Keratinocyte (primary cell): ENCODE measurements around the gene OR2S2. TPM values are rescaled to one million over a fixed set of nuclear protein-coding genes. Genes with fewer than 3 reads are reported as not detected.

Experiments used
- DNase-seq: peaks from one replicate; pipeline ENCODE4 v3.0.0-alpha.2; 2011; ENCODE audit warnings: low read depth, missing footprints, low spot score
- FAIRE-seq: peaks from 2 replicates; lab custom pipeline; 2011; peaks lifted over from hg19 to GRCh38; lab: Jason Lieb, UNC
- H2AFZ ChIP-seq: 2 replicates; pipeline ENCODE4 v1.6.0; 2012; ENCODE audit warnings: low read length, control low read depth, inconsistent platforms; ENCODE audit not compliant: control insufficient read depth
- H3K27ac ChIP-seq: 2 replicates; pipeline ENCODE4 v1.5.1; 2011; ENCODE audit warnings: low read length; ENCODE audit not compliant: control insufficient read depth, insufficient read depth
- H3K27me3 ChIP-seq: 3 replicates; pipeline ENCODE4 v1.6.0; 2011; ENCODE audit warnings: low read length; ENCODE audit not compliant: control insufficient read depth, insufficient read depth; ENCODE audit errors: extremely low read depth
- H3K36me3 ChIP-seq, 2 experiments: 2 replicates in 1 of 2; 3 replicates in 1 of 2; pipeline ENCODE4 v1.5.1; 2011; ENCODE audit warnings: low read length in 2 of 2, mild to moderate bottlenecking in 1 of 2; ENCODE audit not compliant: control insufficient read depth in 2 of 2, insufficient read depth in 2 of 2; ENCODE audit errors: extremely low read depth in 1 of 2
- H3K4me1 ChIP-seq: 3 replicates; pipeline ENCODE4 v1.5.1; 2011; ENCODE audit warnings: low read length; ENCODE audit not compliant: control insufficient read depth, insufficient read depth; ENCODE audit errors: extremely low read depth
- H3K4me2 ChIP-seq: 3 replicates; pipeline ENCODE4 v1.6.0; 2011; ENCODE audit warnings: low read depth, low read length; ENCODE audit not compliant: control insufficient read depth, insufficient read depth; ENCODE audit errors: extremely low read depth
- H3K4me3 ChIP-seq, 3 experiments: fragments of 200-600 bp in 1 of 3; sonication (generic) in 1 of 3; 2 replicates in 2 of 3; 3 replicates in 1 of 3; pipeline ENCODE4 v1.5.1; 2011 to 2016; ENCODE audit warnings: low read length in 3 of 3, mild to moderate bottlenecking in 3 of 3, control low read depth in 2 of 3, inconsistent platforms in 1 of 3, low read depth in 1 of 3, mixed read lengths in 1 of 3, mixed run types in 1 of 3, moderate library complexity in 1 of 3; ENCODE audit not compliant: control insufficient read depth in 2 of 3, insufficient read depth in 2 of 3; ENCODE audit errors: extremely low read depth in 1 of 3
- H3K79me2 ChIP-seq: 2 replicates; pipeline ENCODE4 v1.6.0; 2012; ENCODE audit warnings: low read length; ENCODE audit not compliant: control insufficient read depth, insufficient read depth
- H3K9ac ChIP-seq: 3 replicates; pipeline ENCODE4 v1.6.0; 2011; ENCODE audit warnings: low read length; ENCODE audit not compliant: control insufficient read depth, insufficient read depth; ENCODE audit errors: extremely low read depth
- H3K9me1 ChIP-seq: 3 replicates; pipeline ENCODE4 v1.6.0; 2011; ENCODE audit warnings: low read length; ENCODE audit not compliant: control insufficient read depth, insufficient read depth; ENCODE audit errors: extremely low read depth
- H3K9me3 ChIP-seq: 2 replicates; pipeline ENCODE4 v1.5.1; 2012; ENCODE audit warnings: low read depth, low read length; ENCODE audit not compliant: control insufficient read depth
- H4K20me1 ChIP-seq: 3 replicates; pipeline ENCODE4 v1.6.0; 2011; ENCODE audit warnings: low read length; ENCODE audit not compliant: control insufficient read depth, insufficient read depth; ENCODE audit errors: extremely low read depth
- CTCF ChIP-seq, 3 experiments: IDR thresholded peaks in 1 of 3; conservative IDR thresholded peaks in 1 of 3; optimal IDR thresholded peaks in 1 of 3; 2 replicates in 2 of 3; 3 replicates in 1 of 3; pipeline versions ENCODE3 to v1.5.1; 2011; ENCODE audit warnings: low read length in 3 of 3, mild to moderate bottlenecking in 3 of 3, moderate library complexity in 2 of 3, control low read depth in 1 of 3, inconsistent platforms in 1 of 3; ENCODE audit not compliant: insufficient read depth in 2 of 3; ENCODE audit errors: extremely low read depth in 1 of 3
- EZH2 ChIP-seq: IDR thresholded peaks from one replicate; pipeline ENCODE4 v1.6.1; 2012; ENCODE audit warnings: inconsistent platforms, mild to moderate bottlenecking, low read length, moderate library complexity
- dilution Hi-C: fragments of 300-500 bp; cut with MboI; formaldehyde crosslinking; loops from one replicate; pipeline ENCODE4 v1.7.0; 2020; ENCODE audit warnings: low sequenced_read_pairs; ENCODE audit not compliant: extremely low pct_ligation_motif_present
- polyA plus RNA-seq, 5 experiments: library from polyadenylated mRNA; depleted of rRNA in 3 of 5; stranded (reverse) in 3 of 5; stranded (forward) in 1 of 5; unstranded in 1 of 5; fragments of >200 nt; gene quantifications; 1 replicate in 1 of 5; 2 replicates in 3 of 5; 3 replicates in 1 of 5; pipeline versions ENCODE4 v1.2.1 to v1.2.3, GENCODE V29; 2011 to 2012; ENCODE audit warnings: missing spikeins in 2 of 5, low read depth in 1 of 5, low replicate concordance in 1 of 5

The OR2S2 gene
- polyA plus RNA-seq, 1 donor (not counting 4 experiments of a cell fraction or from before 2014, with no cell fraction given): not detected

- Histone ChIP-seq H3K4me2 (no peak overlapping the region), H3K36me3 (no peaks in the 10 kb centered on the region), H3K9me3 (no peaks in the 10 kb centered on the region), H3K27me3 (peaks cover 12% of the 10 kb centered on the region), H3K9me1 (no peaks in the 10 kb centered on the region), H3K4me3 (no peak overlapping the region), H2AFZ (no peak overlapping the region), H4K20me1 (no peaks in the 10 kb centered on the region), H3K4me1 (no peaks in the 10 kb centered on the region), H3K9ac (no peak overlapping the region), H3K79me2 (no peaks in the 10 kb centered on the region), H3K27ac (no peak overlapping the region)
- DNase-seq (no peak), FAIRE-seq (no peak)
- TF ChIP-seq CTCF (optimal IDR thresholded peaks at IDR 0.05 in 1 of 3, IDR thresholded peaks at IDR 0.05 in 1 of 3, conservative IDR thresholded peaks at IDR 0.05 in 1 of 3; ENCODE audit: extremely low read depth in 1 of 3, insufficient read depth in 2 of 3, low read length in 3 of 3): no peak
- no peak for TF ChIP-seq EZH2
- dilution Hi-C loops: no loop called here
Observed at GRCh38 chr9:35990155-35990554, 32.2 kb upstream of the OR2S2 start.

- no peak for FAIRE-seq
- TF ChIP-seq EZH2: no peak
- TF ChIP-seq CTCF (optimal IDR thresholded peaks at IDR 0.05 in 1 of 3, IDR thresholded peaks at IDR 0.05 in 1 of 3, conservative IDR thresholded peaks at IDR 0.05 in 1 of 3; ENCODE audit: extremely low read depth in 1 of 3, insufficient read depth in 2 of 3, low read length in 3 of 3): no peak
- dilution Hi-C loops: no loop called here
Observed at GRCh38 chr9:35984021-35984420, 26.1 kb upstream of the OR2S2 start.

More at GRCh38 chr9:35984021-35984420, 26.1 kb upstream of the OR2S2 start:
- Histone ChIP-seq H3K4me3 (no peak overlapping the region), H3K9me1 (no peaks in the 10 kb centered on the region), H3K27me3 (peaks cover 7% of the 10 kb centered on the region), H3K4me2 (no peak overlapping the region), H3K9ac (no peak overlapping the region), H3K4me1 (no peaks in the 10 kb centered on the region), H2AFZ (no peak overlapping the region), H3K9me3 (no peaks in the 10 kb centered on the region), H3K27ac (no peak overlapping the region), H3K36me3 (no peaks in the 10 kb centered on the region), H4K20me1 (no peaks in the 10 kb centered on the region), H3K79me2 (no peaks in the 10 kb centered on the region)
- no peak for DNase-seq
